HUDEP-2 (cell line): ENCODE data around the gene CCM2.
A peak's percentile ranks its signal among the peaks of the same experiment; 100 is the strongest.

Experiments used
- DNase-seq, 76 experiments: peaks; one replicate each; lab custom pipeline; 2025; ENCODE audit not compliant: unreplicated experiment in 76 of 76; lab: John Stamatoyannopoulos, UW

Gene CCM2

DNA sequence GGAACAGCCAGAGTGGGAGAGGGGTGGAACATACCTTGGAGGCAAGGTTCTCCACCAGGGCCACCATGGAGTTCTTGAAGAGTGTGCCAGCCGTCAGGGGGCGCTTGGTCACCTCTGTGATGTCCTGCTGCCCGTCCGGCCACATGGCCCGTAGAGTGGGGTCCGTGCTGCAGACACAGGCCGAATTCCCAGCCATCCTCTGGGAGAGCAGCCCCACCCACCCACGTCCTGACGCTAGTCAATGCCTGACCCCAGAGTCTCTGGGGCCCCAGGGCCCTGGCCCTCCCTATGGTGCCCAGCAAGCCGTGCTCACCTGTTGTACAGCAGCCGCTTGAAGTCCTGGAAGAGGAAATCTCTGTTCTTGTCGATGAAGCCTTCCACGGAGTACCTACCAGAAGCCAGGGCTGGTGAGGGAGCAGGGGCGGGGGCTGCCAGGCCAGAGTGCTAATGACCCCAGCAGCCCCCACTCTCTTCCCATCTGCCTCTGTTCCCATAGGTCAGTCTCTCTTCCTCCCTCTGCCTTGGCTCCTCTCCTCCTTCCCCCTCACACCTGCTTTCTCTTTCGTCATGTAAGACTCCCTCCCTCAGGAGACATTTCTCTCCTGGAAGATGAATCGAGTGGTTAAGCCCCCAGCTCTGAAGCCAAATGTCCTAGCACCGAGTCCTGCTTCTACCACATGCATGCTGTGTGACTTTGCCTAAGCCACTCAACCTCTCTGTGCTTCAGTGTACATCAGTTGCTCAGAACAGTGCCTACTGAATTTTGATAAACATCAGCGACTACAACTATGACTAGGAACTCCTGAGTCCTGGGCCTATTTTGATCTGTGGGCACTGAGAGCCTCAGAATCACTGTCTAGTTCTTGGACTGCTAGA, 32.2 kb upstream of the CCM2 start:
- DNase-seq, result peak in 1 of 76 experiments; percentile 5

DNA sequence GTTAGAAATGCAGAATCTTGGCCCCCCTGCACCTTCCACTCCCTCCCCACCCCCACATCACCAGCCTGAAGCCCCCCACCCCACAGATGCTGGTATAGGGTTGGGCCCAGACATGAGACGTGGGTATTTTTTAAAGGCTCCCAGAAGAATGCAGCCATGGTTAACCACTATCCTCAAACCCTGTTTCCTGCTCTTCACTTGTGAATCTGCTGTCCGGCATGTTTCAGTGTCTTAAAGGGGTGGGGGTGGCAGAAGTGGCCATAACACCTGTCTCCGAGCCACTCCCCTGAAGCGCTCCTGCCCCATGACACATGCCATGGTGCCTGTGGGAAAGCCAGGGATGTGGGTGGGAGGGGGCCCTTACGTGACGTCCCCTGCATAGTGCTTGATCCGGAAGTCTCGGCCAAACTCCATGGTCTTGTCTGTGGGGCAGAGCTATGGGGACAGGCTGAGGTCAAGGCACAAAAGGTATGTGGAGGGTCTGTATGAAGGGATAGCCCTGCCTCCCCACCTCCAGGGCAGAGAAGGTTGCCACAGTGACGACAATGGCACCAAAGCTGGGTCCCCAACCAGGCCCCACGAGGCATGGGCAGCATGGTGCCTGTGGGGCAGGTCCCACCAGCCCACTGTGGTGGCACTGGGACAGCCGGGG, 30.8 kb upstream of the CCM2 start:
- DNase-seq, result no peak

DNA sequence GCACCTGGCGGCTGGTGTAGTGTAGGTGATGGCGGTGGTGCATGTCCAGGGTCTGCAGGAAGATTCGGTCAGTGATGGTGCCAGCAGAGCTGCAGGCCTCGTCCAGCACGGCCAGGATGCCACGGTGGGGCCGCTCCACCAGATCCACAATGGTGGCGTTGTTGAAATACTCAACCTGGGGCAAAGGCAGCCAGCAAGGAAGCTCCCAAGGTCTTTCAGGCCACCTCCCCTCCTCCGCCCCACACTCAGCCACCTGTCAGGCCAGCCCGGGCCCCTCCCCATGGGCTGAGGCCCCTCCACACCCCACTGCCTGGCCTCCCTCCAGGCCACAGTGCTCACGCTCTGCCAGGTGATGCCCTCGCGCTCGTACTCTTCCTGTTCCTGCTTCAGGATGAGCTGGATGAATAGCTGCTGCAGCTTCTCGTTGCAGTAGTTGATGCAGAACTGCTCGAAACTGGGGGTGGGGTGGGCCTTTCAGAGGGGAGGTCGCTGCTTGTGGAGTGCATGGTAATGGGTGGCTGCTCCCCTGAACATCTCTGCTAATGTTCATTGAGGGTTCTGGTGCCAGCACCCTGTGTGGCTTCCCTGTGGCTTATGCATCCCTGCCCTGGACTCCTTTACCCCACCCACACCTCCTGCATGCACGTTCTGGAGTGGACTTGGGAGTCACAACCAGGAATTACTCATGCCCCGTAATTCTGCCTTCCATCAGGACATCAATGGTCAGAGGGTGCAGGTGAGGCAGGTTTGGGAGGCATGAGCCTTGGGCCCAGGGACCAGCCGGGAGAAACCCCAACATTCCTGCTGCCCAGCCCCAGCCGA, 30.1 kb upstream of the CCM2 start:
- no peak for DNase-seq

DNA sequence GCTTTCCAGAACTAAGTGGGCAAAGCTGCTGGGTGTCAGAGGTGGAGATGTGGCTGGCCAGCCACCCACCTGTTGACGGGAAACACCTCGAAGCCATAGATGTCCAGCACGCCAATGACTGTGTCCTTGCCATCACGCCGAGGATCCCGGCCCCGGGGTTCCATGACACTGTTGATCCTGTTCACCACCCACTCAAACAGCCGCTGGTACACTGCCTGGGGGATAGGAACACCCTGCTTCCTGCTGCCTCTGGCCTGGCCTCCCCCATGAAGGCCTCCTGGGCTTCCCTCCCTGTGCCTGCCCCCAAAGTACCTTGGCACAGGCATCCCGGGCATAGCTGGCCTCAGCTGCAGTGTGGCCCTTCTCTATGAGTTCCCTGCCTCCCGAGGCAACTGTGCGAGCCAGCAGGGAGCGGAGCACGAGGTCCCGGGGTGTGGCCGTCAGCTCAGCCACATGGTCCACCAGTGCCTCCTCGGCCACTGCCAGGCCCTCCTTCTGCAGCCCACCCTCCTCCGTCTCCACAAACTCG, 29.4 kb upstream of the CCM2 start:
- no peak for DNase-seq

DNA sequence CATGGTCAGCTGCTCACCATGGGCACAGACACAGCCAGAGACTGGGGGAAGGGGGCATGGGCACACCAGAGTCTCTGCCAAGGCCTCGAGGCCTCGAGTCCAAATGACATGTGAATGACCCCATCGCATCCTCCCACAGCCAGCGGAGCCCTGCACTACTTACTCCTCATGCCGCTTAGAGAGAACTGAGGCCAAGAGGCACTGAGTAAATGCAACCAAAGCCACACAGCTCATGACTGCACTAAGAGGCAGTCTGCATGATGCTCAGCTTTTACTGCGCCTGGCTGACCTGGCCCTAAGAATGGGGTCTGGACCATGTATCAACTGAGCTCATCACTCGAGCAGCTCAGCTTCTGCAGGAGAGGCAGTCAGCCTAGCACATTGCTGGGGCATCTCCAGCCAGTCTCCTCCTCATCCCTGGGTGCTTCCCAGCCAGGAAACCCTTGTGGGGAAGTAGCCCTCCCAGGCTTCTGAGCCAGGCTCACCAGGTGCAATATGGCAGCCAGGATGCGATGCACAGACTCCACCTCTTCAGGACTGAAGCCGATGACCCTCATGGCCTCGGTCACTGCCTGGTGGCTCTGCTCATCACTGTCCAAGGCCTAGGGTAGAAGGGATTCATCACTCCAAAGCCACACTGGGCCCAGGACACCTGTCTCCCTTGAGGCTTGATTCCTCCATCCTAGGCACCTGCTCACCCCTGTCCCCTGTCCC, 28.7 kb upstream of the CCM2 start:
- DNase-seq, result no peak

DNA sequence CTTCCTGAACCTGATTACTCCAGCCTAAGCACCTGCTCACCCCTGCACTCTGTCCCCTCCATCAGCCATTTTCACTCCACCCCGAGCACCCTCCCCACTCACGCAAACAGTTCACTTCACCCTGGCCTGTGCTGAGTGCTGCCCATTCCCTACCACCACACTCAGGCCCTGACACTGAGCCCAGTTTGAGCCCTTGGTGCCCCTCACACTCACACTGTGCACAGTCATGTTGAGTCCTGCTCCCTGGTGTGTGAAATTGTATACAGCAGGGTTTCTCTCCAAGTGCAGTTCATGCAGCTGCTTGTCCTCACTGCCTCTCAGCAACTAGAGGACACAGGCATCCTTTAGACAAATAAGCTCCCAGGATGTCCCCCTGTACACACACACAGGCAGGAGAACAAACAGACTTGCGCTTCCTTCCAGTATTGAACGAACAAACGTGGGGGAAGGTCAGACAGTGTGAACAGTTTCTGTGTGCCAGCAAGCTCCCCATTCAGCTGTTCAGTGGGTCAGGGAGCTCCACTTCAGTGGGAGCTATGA, 28.0 kb upstream of the CCM2 start:
- no peak for DNase-seq

DNA sequence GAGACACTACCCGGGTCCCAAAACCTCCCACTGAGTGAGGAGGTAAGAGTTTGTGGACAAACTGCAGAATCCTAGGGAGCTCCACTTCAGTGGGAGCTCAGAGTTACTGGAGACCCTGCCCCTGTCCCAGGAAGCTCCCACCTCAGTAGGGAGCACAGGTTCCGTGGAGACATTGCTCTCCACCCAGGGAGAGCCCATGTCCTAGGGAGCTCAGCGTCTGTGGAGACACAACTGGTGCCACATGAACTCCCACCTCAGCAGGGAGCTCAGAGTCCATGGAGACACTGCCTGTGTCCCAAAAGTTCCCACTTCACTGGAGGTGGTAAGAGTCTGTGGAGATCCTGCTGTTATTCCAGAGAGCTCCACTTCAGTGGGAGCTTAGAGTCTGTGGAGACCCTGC, 27.4 kb upstream of the CCM2 start:
- DNase-seq, result no peak

DNA sequence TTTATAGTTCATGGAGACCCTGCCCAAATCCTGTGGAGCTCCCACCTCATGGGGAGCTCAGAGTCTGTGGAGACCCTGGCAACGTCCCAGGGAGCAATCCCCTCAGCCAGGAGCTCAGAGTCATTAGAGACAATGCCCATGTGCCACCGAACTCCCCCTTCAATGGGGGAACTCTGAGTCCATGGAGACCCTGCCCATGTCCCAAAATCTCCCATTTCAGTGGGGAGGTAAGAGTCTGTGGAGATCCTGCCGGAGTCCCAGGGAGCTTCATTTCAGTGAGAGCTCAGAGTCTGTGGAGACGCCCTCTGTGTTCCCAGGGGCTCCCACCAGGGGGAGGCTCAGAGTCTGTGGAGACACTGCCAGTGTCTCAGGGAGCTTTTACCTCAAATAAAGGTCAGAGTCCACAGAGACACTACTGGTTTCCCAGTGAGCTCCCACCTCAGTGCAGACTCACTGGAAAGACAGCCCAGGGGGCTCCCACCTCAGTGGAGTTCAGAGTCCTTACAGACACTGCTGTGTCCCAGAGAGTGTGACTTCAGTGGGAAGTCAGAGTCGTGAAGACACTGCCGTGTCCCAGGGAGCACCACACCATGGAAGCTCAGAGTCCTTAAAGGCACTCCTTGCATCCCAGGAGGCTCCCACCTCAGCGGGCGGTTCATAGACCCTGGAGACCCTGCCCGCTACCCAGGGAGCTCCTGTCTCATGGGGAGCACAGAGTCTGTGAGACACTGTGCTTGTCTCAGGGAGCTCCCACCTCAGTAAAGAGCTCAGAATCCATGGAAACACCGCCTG, 26.2 kb upstream of the CCM2 start:
- peak in 61 of 76 experiments; percentile 3 to 75 (median 49) for DNase-seq

DNA sequence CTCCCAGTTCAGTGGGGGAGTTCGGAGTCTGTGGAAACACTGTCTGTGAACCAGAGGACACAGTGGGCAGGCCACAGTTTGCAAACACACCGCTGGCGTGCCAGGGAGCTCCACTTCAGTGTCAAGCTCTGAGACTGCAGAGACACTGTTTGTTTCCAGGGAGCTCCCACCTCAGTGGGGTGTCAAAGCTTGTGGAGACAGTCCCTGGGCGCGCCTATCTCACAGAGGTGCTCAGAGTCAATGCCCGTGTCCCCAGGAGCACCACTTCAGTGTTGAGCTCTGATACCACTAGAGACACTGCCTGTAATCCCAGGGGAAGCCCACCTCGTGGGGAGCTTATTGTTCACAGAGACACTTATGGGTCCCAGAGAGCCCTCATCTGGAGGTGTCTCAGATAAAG, 25.5 kb upstream of the CCM2 start:
- DNase-seq, result no peak

DNA sequence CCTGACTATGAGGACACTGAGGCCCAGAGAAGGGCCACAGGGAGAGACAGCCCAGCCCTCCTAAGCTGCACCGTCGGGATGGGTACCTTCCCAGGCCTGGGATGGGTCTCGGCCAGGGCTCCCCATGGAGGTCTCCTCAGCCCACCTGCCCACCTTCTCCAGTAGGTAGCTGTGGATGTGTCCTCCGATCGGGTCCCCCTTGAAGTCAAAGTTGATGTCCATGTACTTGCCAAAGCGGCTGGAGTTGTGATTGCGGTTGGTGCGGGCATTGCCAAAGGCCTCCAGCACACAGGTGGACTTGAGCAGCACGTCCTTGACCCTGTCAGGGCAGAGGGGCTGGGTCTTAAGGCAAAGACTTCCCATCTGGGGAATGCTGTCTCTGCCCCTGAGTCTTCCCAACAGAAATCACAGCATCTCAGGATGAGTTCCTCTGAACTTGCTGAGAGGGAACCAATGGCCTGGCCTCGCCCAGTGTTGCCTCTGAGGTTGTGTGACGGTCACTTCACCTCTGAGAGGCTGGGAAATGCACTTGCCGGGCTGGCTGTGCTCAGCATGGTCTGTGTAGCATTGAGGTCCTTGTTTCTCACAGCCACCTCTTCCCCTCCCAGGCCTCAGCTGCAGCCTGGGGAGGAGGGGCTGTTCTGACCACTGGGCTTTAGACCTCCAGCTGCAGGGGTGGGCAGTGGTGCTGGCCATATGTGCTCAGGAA, 24.5 kb upstream of the CCM2 start:
- no peak for DNase-seq

DNA sequence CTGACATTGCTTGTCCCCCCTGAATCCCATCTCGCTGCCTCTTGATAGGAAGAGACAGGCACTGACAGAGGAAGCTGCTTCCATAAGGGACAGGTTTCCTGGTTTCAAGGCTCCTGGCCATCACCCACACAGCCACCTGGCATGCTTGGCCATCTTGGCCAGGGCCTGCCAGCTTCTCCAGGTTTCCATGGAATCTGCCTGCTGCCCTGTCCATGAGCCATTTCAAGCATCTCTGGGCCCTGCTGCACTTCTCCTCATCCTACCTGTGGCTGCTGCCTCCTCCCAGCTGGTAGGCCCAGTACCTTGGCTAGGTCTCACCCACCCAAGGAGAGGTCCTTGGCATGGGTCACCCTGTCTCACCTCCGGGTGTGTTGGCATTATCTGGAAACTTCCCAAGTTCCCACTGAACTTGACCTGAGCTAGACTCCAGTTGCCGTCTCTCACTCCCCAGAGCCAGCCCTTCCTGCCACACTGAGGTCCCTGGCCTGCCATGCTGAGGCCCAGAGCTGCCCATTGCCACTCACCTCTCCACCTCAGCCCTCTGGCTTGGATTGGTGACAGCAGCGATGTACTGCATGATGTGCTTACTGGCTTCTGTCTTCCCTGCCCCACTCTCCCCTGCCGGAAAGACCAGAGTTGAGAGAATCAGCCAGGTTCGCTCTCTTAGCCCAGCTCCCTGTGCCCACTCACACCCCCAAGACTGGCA, 23.8 kb upstream of the CCM2 start:
- DNase-seq, result no peak

DNA sequence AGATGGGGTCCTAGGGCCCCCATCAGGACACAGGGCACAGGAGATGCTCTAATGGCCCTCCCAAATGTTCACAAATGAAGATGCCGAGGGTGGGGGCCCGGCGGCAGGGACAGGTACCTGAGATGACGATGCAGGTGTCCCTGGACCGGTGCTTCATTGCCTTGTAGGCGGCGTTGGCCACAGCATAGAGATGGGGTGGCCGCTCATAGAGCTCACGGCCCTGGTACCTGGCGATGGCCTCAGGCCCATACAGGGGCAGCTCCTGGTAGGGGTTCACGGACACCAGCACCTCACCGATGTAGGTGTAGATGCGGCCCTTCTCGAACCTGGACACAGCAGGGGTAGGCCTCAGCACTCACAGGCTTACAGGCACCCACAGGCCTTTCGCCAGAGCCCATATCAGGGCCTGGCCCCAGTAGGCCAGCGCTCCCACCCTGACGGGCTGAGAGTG, 23.2 kb upstream of the CCM2 start:
- DNase-seq, result no peak

DNA sequence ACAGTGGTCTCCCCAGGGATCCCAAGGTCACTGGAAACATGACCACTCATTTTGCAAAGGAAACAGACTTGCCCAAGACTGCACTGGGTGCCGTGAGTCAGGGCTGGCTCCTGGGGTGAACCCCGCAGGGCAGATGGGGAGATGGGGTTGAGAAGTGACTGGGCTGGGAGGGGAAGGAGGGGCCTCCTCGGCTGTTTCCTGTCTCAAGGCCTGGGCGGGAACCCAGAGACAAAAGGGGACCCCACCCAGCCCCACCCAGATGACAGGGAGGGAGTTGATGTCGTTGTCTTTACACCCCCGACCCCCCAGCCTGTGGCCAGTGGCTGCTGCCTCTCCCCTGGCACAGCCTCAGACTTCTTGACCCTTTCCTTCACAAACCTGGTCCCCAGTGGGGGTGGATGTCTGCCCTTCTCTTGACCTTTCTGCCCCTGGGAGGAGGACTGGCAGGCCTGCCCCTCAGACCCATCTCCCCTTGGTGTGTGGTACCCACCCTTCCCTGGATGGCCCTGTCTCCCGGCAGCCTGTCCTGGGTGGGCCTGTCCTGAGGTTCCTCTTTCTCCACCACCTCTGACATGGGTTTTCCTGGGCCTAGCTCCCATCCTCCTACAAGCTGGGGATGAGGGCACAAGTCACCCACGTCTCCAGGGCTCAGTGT, 22.6 kb upstream of the CCM2 start:
- DNase-seq, result peak in 48 of 76 experiments; percentile 5 to 64 (median 34)

DNA sequence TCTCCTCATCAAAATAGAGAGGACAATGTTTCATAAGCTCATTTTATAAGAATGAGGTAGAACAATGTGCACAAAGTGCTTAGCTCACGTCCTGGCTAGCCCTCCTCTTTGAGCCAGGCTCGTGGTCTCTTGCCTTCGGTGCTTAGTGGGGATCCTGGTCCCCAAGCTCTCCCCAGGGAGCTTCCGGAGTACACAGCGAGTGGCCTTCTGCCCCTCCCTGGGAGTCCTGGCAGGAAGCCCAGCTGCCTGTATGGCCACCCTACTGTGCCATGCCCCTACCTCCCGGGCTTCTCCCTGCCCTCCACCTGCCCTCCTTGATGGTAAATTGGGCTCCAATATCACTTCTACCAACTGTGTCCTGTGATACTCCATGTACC, 22.1 kb upstream of the CCM2 start:
- DNase-seq, result peak in 19 of 76 experiments; percentile 8 to 49 (median 21)

DNA sequence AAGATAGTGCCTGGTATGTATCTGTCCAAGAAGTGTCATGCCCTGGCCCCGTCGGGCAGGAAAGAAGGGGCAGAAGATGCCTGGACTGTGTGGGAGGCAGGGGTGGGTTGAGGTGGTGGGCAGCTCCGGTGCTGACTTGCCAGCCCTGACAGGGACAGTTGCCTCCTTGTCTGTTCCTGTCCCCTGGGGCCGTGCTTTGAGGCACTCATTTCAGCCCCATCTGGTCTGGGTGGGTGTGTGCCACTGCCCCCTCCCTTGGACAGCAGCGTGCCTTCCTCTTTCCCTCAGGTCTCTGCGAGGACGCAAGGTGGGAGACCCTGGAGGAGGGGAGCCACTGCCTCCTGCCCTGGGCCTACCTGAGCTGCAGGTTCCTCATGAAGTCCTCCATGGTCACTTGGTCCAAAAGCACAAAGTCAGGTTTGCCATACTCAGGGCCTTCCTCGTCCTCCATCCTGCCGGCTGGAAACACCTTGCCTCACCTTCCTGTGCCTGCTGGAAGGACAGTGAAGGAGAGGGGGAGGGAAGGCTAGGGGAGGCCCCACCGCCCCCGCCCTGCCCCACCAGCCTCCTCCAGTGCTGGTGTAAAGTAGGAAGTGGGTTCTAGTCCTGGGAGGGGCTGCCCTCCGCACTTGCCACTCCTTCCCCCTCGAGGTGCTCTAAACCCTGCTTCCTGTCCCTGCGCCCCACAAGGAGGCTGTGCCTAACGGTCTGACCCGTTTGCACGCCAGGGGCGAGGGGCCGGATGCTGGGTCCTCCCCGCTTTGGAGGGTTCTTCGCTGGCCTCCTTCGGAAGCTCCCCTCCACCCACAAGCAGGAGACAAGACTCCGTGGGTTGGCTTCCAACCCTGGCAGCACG, 21.3 kb upstream of the CCM2 start, which contains the start of gene MYO1G:
Gene MYO1G, minus strand, starts transcription at position 505 of the 856 bp plus-strand sequence. Its CDS starts 54 bp downstream, at position 451.
- peak in 8 of 76 experiments; percentile 11 to 31 (median 22) for DNase-seq
